ENCODE measurements around the gene NAT9. TPM values are rescaled to one million over a fixed set of nuclear protein-coding genes. Genes with fewer than 3 reads are reported as not detected.

NAT9 gene
- total RNA-seq, 1 experiment from 2014 or later, result 64.8 TPM

- Mint-ChIP-seq H3K27me3 (ENCODE audit: insufficient read depth, unreplicated experiment) (no peaks in the 10 kb centered on the region), H3K4me3 (ENCODE audit: unreplicated experiment) (no peak overlapping the region), H3K27ac (ENCODE audit: low read depth, unreplicated experiment) (no peak overlapping the region), H3K36me3 (ENCODE audit: insufficient read depth, unreplicated experiment) (peaks cover 43% of the 10 kb centered on the region), H3K9me3 (ENCODE audit: unreplicated experiment) (no peaks in the 10 kb centered on the region), H3K4me1 (ENCODE audit: insufficient read depth, unreplicated experiment) (peaks cover 15% of the 10 kb centered on the region)
- BruUV-seq (replicated peaks), result no TSS peak
- TF ChIP-seq CTCF (IDR thresholded peaks at IDR 0.05; ENCODE audit: unreplicated experiment), result no peak
- intact Hi-C loops (cut with micrococcal nuclease), result no loop called here
- ChIA-PET POLR2A (interaction anchor here (1.7 kb wide), 1 partner anchor 18 kb away, joined by 5 read pairs; no protein-coding TSS in a partner anchor), CTCF (interaction anchor here (0.6 to 1.6 kb wide), 2 partner anchors 22 to 491 kb away, joined by 3 to 5 read pairs; no protein-coding TSS in a partner anchor)
- no peak for DNase-seq (ENCODE audit: unreplicated experiment)
Measured at GRCh38 chr17:74767111-74767516, 9.0 kb downstream of the NAT9 start.

- intact Hi-C loops (cut with micrococcal nuclease), result no loop called here
- CTCF ChIA-PET, result interaction anchor here (1.6 kb wide), 1 partner anchor 21 kb away, joined by 5 read pairs; no protein-coding TSS in a partner anchor
- no peak overlapping the region for H3K27ac Mint-ChIP-seq (ENCODE audit: low read depth, unreplicated experiment)
- POLR2A ChIA-PET, result interaction anchor here (1.7 kb wide), 1 partner anchor 17 kb away, joined by 5 read pairs; no protein-coding TSS in a partner anchor
- peaks cover 36% of the 10 kb centered on the region for H3K36me3 Mint-ChIP-seq (ENCODE audit: insufficient read depth, unreplicated experiment)
- BruUV-seq (replicated peaks), result no TSS peak
- no peak overlapping the region for H3K4me3 Mint-ChIP-seq (ENCODE audit: unreplicated experiment)
- H3K27me3 Mint-ChIP-seq (ENCODE audit: insufficient read depth, unreplicated experiment), result no peaks in the 10 kb centered on the region
- no peak for DNase-seq (ENCODE audit: unreplicated experiment)
- TF ChIP-seq CTCF (IDR thresholded peaks at IDR 0.05; ENCODE audit: unreplicated experiment), result no peak
- no peaks in the 10 kb centered on the region for H3K9me3 Mint-ChIP-seq (ENCODE audit: unreplicated experiment)
- H3K4me1 Mint-ChIP-seq (ENCODE audit: insufficient read depth, unreplicated experiment), result peaks cover 15% of the 10 kb centered on the region
Measured at GRCh38 chr17:74766413-74766812, 9.7 kb downstream of the NAT9 start.

GRCh38 chr17:74764751-74765286 lies 11.3 kb downstream of the NAT9 start:
- CTCF ChIA-PET, result interaction anchor here (0.9 to 1.1 kb wide), 2 partner anchors 9 to 100 kb away, joined by 3 read pairs; no protein-coding TSS in a partner anchor
- Mint-ChIP-seq H3K4me3 (ENCODE audit: unreplicated experiment) (no peak overlapping the region), H3K27me3 (ENCODE audit: insufficient read depth, unreplicated experiment) (no peaks in the 10 kb centered on the region), H3K27ac (ENCODE audit: low read depth, unreplicated experiment) (no peak overlapping the region), H3K36me3 (ENCODE audit: insufficient read depth, unreplicated experiment) (peaks cover 23% of the 10 kb centered on the region), H3K9me3 (ENCODE audit: unreplicated experiment) (no peaks in the 10 kb centered on the region), H3K4me1 (ENCODE audit: insufficient read depth, unreplicated experiment) (peaks cover 9% of the 10 kb centered on the region)
- DNase-seq (ENCODE audit: unreplicated experiment), result no peak
- intact Hi-C loops (cut with micrococcal nuclease), result no loop called here
- TF ChIP-seq CTCF (IDR thresholded peaks at IDR 0.05; ENCODE audit: unreplicated experiment), result no peak
- POLR2A ChIA-PET, result no interaction called here
- no TSS peak for BruUV-seq (replicated peaks)

GRCh38 chr17:74763565-74764387 lies 12.4 kb downstream of the NAT9 start:
- Mint-ChIP-seq H3K27me3 (ENCODE audit: insufficient read depth, unreplicated experiment) (no peaks in the 10 kb centered on the region), H3K9me3 (ENCODE audit: unreplicated experiment) (no peaks in the 10 kb centered on the region), H3K4me3 (ENCODE audit: unreplicated experiment) (no peak overlapping the region), H3K27ac (ENCODE audit: low read depth, unreplicated experiment) (no peak overlapping the region), H3K4me1 (ENCODE audit: insufficient read depth, unreplicated experiment) (peaks cover 13% of the 10 kb centered on the region), H3K36me3 (ENCODE audit: insufficient read depth, unreplicated experiment) (peaks cover 13% of the 10 kb centered on the region)
- POLR2A ChIA-PET, result interaction anchor here (0.9 kb wide), 1 partner anchor 14 kb away, joined by 3 read pairs; no protein-coding TSS in a partner anchor
- TF ChIP-seq CTCF (IDR thresholded peaks at IDR 0.05; ENCODE audit: unreplicated experiment), result no peak
- DNase-seq (ENCODE audit: unreplicated experiment), result no peak
- no TSS peak for BruUV-seq (replicated peaks)
- intact Hi-C loops (cut with micrococcal nuclease), result no loop called here
- CTCF ChIA-PET, result interaction anchor here (0.6 to 4.6 kb wide), 4 partner anchors 8 to 101 kb away, joined by 3 to 35 read pairs (median 4); no protein-coding TSS in a partner anchor
